H1 (cell line): ENCODE results near the gene EPB41L4B. TPM values are rescaled to one million over a fixed set of nuclear protein-coding genes. Genes with fewer than 3 reads are reported as not detected.
A peak's percentile ranks its signal among the peaks of the same experiment; 100 is the strongest.

Source experiments
- CHD7 ChIP-seq: fragments of 300-600 bp; sonication (generic); IDR thresholded peaks from 2 replicates; pipeline ENCODE4 v1.7.1; 2012; ENCODE audit warnings: low read length, moderate library complexity, mild to moderate bottlenecking, inconsistent platforms; ENCODE audit not compliant: insufficient replicate concordance
- MAX ChIP-seq: IDR thresholded peaks from 2 replicates; pipeline ENCODE4 v1.6.1; 2012; ENCODE audit warnings: inconsistent platforms
- polyA plus RNA-seq, 7 experiments: library from polyadenylated mRNA; depleted of rRNA in 3 of 7; stranded (reverse) in 5 of 7; unstranded in 2 of 7; fragments of >200 nt in 5 of 7; fragments of 200-250 nt in 2 of 7; gene quantifications; 1 replicate in 5 of 7; 2 replicates in 1 of 7; 4 replicates in 1 of 7; pipeline versions ENCODE4 v1.2.1 to v1.2.3, GENCODE V29; 2011 to 2013; ENCODE audit warnings: missing spikeins in 2 of 7, mixed read lengths in 2 of 7
- total RNA-seq: library from RNA; stranded (reverse); fragmentation: NEBNext Ultra II Directional; extraction: Animal tissue kit (Norgen Biotek cat#: 25700); gene quantifications from 2 replicates; pipeline ENCODE4 v1.2.1, GENCODE V29; 2021

EPB41L4B gene
- total and polyA plus RNA-seq, 2 of the 8 experiments (the other 6 are each of a cell fraction or from before 2014, with no cell fraction given) = 11.9 to 25.0 TPM

- TF ChIP-seq CHD7 (no peak), MAX (peak; percentile 28; the same call in 1 of the 2 replicates)
- TF ChIP-seq, all 59 proteins: peak for 1
These were observed 6.8 kb downstream of the EPB41L4B start (continued) for GRCh38 chr9:109314011-109314531.
